Liver (tissue), 2 donors: ENCODE data around the gene KCNQ5.

ENCODE experiments used
- NR2F2 ChIP-seq: IDR thresholded peaks from 2 replicates; pipeline ENCODE4 v1.6.1; 2016; ENCODE audit warnings: antibody characterized with exemption
- RXRA ChIP-seq, 2 donors: IDR thresholded peaks; 2 replicates each; pipeline ENCODE4 v1.6.1; 2017 to 2018; ENCODE audit warnings: antibody characterized with exemption in 2 of 2, mild to moderate bottlenecking in 1 of 2
- donor health status: healthy.

GRCh38 chr6:73078908-73079610 lies 457.2 kb downstream of the KCNQ5 start:
- no peak for TF ChIP-seq RXRA (IDR thresholded peaks at IDR 0.05)
- no peak for TF ChIP-seq NR2F2
